ENCODE data around the gene NBEA. TPM values are rescaled to one million over a fixed set of nuclear protein-coding genes. Genes with fewer than 3 reads are reported as not detected.

The NBEA gene
- total RNA-seq, 1 experiment from 2014 or later: 4.4 TPM

DNA sequence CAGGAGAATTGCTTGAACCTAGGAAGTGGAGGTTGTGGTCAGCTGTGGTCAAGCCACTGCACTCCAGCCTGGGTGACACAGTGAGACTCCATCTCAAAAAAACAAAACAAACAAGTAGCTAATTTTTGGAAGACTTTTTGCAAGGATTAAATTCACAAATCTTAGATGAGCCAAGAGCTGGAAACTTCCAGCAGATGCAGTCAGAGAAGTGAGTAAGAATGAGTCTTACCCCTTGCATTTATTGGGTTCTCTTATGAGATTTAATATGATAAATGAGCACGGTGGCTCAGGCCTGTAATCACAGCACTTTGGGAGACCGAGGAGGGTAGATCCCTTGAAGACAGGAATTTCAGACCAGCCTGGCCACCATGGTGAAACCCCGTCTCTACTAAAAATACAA, 44.9 kb upstream of the NBEA start:
- H3K27ac ChIP-seq (ENCODE audit: low read length): peak overlapping the region; percentile 16; the same call in 1 of the 2 replicates
- H3K36me3 ChIP-seq (ENCODE audit: low read depth, low read length): no peaks in the 10 kb centered on the region
- H3K4me3 ChIP-seq (ENCODE audit: low read length): no peak overlapping the region
- CTCF ChIA-PET: no interaction called here
- POLR2A ChIA-PET (ENCODE audit: unreplicated experiment): no interaction called here
- no peak overlapping the region for H3K4me2 ChIP-seq (ENCODE audit: low read length)
- H3K9me2 ChIP-seq (replicated peaks; ENCODE audit: low read length): no peaks in the 10 kb centered on the region
- TF ChIP-seq EZH2 (IDR thresholded peaks at IDR 0.05; ENCODE audit: low read length, unreplicated experiment): no peak
- TF ChIP-seq EZH2phosphoT487 (IDR thresholded peaks at IDR 0.05; ENCODE audit: borderline replicate concordance, low read length): no peak
- TF ChIP-seq, protein P1, sequence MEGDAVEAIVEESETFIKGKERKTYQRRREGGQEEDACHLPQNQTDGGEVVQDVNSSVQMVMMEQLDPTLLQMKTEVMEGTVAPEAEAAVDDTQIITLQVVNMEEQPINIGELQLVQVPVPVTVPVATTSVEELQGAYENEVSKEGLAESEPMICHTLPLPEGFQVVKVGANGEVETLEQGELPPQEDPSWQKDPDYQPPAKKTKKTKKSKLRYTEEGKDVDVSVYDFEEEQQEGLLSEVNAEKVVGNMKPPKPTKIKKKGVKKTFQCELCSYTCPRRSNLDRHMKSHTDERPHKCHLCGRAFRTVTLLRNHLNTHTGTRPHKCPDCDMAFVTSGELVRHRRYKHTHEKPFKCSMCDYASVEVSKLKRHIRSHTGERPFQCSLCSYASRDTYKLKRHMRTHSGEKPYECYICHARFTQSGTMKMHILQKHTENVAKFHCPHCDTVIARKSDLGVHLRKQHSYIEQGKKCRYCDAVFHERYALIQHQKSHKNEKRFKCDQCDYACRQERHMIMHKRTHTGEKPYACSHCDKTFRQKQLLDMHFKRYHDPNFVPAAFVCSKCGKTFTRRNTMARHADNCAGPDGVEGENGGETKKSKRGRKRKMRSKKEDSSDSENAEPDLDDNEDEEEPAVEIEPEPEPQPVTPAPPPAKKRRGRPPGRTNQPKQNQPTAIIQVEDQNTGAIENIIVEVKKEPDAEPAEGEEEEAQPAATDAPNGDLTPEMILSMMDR (conservative IDR thresholded peaks at IDR 0.05; ENCODE audit: low read depth, low read length): no peak
- no peaks in the 10 kb centered on the region for H3K9me3 ChIP-seq (ENCODE audit: low read length)
- BruUV-seq (replicated peaks): no TSS peak
- ATAC-seq: peak; percentile 89
- no peaks in the 10 kb centered on the region for H3K79me2 ChIP-seq (ENCODE audit: low read length)
- no peaks in the 10 kb centered on the region for H3F3A ChIP-seq (ENCODE audit: low read length, unreplicated experiment)
- no peaks in the 10 kb centered on the region for H3K27me3 ChIP-seq (ENCODE audit: low read length)
- H4K20me1 ChIP-seq (ENCODE audit: low read length): no peaks in the 10 kb centered on the region
- intact Hi-C loops (cut with micrococcal nuclease): no loop called here
- no peak overlapping the region for H3K9ac ChIP-seq (ENCODE audit: low read length)
- peak; percentile 62 for DNase-seq
- no peak overlapping the region for H2AFZ ChIP-seq (ENCODE audit: low read length)
- H3K4me1 ChIP-seq (ENCODE audit: insufficient read depth, low read length): 0 out of 2 replicates have a peak, but pooled peaks cover 5% of the 10 kb centered on the region

DNA sequence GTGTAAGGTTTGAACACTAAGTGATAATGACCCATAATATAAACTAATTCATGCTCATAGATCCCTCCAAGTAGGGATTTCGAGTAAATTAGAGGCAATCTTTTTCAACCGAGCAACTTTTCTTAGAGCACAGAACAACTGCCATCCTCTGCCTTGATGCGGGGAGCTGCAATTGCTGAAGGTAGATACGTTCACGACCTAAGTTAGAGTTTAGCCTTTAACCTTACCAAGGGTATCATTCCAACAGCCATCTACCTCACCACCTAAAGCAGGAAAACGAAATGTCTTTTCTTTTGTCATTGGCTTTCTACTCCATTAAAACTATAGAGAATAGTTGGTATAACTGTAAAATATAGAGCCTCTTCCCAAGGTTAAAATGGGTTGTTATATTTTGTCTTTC, 42.2 kb upstream of the NBEA start:
- Histone ChIP-seq H3K79me2 (ENCODE audit: low read length) (no peaks in the 10 kb centered on the region), H4K20me1 (ENCODE audit: low read length) (no peaks in the 10 kb centered on the region), H3K4me3 (ENCODE audit: low read length) (no peak overlapping the region), H3K36me3 (ENCODE audit: low read depth, low read length) (no peaks in the 10 kb centered on the region), H3K4me2 (ENCODE audit: low read length) (no peak overlapping the region), H3K9ac (ENCODE audit: low read length) (no peak overlapping the region), H3K27ac (ENCODE audit: low read length) (no peak overlapping the region), H3K9me3 (ENCODE audit: low read length) (no peaks in the 10 kb centered on the region), H3F3A (ENCODE audit: low read length, unreplicated experiment) (no peaks in the 10 kb centered on the region), H3K9me2 (replicated peaks; ENCODE audit: low read length) (no peaks in the 10 kb centered on the region), H3K27me3 (ENCODE audit: low read length) (no peaks in the 10 kb centered on the region), H2AFZ (ENCODE audit: low read length) (no peak overlapping the region), H3K4me1 (ENCODE audit: insufficient read depth, low read length) (0 out of 2 replicates have a peak, but pooled peaks cover 5% of the 10 kb centered on the region)
- POLR2A ChIA-PET (ENCODE audit: unreplicated experiment): no interaction called here
- DNase-seq (no peak), ATAC-seq (no peak)
- CTCF ChIA-PET: no interaction called here
- BruUV-seq (replicated peaks): no TSS peak
- TF ChIP-seq, protein P1 (conservative IDR thresholded peaks at IDR 0.05; ENCODE audit: low read depth, low read length): no peak
- TF ChIP-seq EZH2 (IDR thresholded peaks at IDR 0.05; ENCODE audit: low read length, unreplicated experiment) (no peak), EZH2phosphoT487 (IDR thresholded peaks at IDR 0.05; ENCODE audit: borderline replicate concordance, low read length) (no peak)
- intact Hi-C loops (cut with micrococcal nuclease): no loop called here

DNA sequence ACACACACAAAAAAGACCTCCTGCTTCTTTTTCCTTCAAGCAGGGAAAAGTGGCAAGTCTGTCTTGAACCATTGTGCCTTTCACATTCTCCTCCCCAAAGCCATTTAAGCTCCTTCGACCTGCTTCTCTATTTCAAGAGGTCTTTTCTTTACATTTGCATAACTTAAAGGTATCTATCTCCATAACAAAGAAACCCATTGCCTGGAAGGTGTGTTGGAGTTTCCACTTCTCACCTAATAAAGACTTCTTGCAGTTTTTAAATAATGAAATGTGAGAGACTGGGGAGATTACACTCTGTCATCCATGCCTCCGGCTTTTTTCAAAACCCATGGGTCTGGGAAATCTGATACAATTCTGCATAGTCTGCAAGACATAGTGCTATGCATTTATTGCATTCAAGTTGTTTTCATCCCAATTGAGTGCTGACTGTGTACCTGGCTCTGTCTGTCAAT, 41.8 kb upstream of the NBEA start:
- Histone ChIP-seq H3K27me3 (ENCODE audit: low read length) (no peaks in the 10 kb centered on the region), H3K9ac (ENCODE audit: low read length) (no peak overlapping the region), H3K9me3 (ENCODE audit: low read length) (no peaks in the 10 kb centered on the region), H3F3A (ENCODE audit: low read length, unreplicated experiment) (no peaks in the 10 kb centered on the region), H3K4me1 (ENCODE audit: insufficient read depth, low read length) (0 out of 2 replicates have a peak, but pooled peaks cover 5% of the 10 kb centered on the region), H3K27ac (ENCODE audit: low read length) (no peak overlapping the region), H3K4me2 (ENCODE audit: low read length) (no peak overlapping the region), H3K79me2 (ENCODE audit: low read length) (no peaks in the 10 kb centered on the region), H3K4me3 (ENCODE audit: low read length) (no peak overlapping the region), H3K36me3 (ENCODE audit: low read depth, low read length) (no peaks in the 10 kb centered on the region), H2AFZ (ENCODE audit: low read length) (no peak overlapping the region), H3K9me2 (replicated peaks; ENCODE audit: low read length) (no peaks in the 10 kb centered on the region), H4K20me1 (ENCODE audit: low read length) (no peaks in the 10 kb centered on the region)
- intact Hi-C loops (cut with micrococcal nuclease): no loop called here
- ATAC-seq (no peak), DNase-seq (no peak)
- ChIA-PET POLR2A (ENCODE audit: unreplicated experiment) (no interaction called here), CTCF (no interaction called here)
- no peak for TF ChIP-seq EZH2 (IDR thresholded peaks at IDR 0.05; ENCODE audit: low read length, unreplicated experiment)
- TF ChIP-seq, protein P1 (conservative IDR thresholded peaks at IDR 0.05; ENCODE audit: low read depth, low read length): no peak
- no peak for TF ChIP-seq EZH2phosphoT487 (IDR thresholded peaks at IDR 0.05; ENCODE audit: borderline replicate concordance, low read length)
- no TSS peak for BruUV-seq (replicated peaks)
